Measurements from ENCODE around the gene ITGA5.
A peak's percentile ranks its signal among the peaks of the same experiment; 100 is the strongest.
"Not testable (repeated sequence)": the region's sequence is repeated elsewhere in the genome, so short reads cannot be mapped to it uniquely, and the experiment has no call there.

Gene ITGA5

GRCh38 chr12:54357506-54358190, 61.4 kb downstream of the ITGA5 start:
- peak overlapping the region; percentile 98 for H2AK5ac ChIP-seq (ENCODE audit: low read length)
- WGBS (ENCODE audit: extremely low coverage, insufficient coverage, low lambda C conversion rate) = no CpG with 5 or more reads among the region's 2 CpGs
- H3K4me1 ChIP-seq (ENCODE audit: control insufficient read depth, low read depth, low read length) = peaks cover 25% of the 10 kb centered on the region
- no peak overlapping the region for H4K5ac ChIP-seq (ENCODE audit: low read length)
- H2BK120ac ChIP-seq (ENCODE audit: low read depth, low read length) = peak overlapping the region; percentile 49
- H3K9ac ChIP-seq (ENCODE audit: low read length) = peak overlapping the region; percentile 97
- no peak overlapping the region for H4K8ac ChIP-seq (ENCODE audit: low read depth, low read length)
- peak overlapping the region; percentile 93 for H3K27ac ChIP-seq (ENCODE audit: low read depth, low read length)
- H3K4me3 ChIP-seq (ENCODE audit: low read length) = no peak overlapping the region
- H2BK5ac ChIP-seq (ENCODE audit: low read length) = peak overlapping the region; percentile 77
- H3K27me3 ChIP-seq (ENCODE audit: insufficient read depth, low read length, poor library complexity) = no peaks in the 10 kb centered on the region
- H3K79me2 ChIP-seq (ENCODE audit: control insufficient read depth, insufficient read depth, low read length) = no peaks in the 10 kb centered on the region
- H3K23ac ChIP-seq (ENCODE audit: low read length) = peak overlapping the region; percentile 48
- DNase-seq = peak; percentile 60
- H3K4ac ChIP-seq (ENCODE audit: low read depth, low read length) = peak overlapping the region; percentile 82
- H3K18ac ChIP-seq (ENCODE audit: low read length) = peak overlapping the region; percentile 62
- H2BK15ac ChIP-seq (replicated peaks; ENCODE audit: low read depth) = no peak overlapping the region
- no peaks in the 10 kb centered on the region for H3K79me1 ChIP-seq (ENCODE audit: low read length)
- no peaks in the 10 kb centered on the region for H3K36me3 ChIP-seq (ENCODE audit: control insufficient read depth, insufficient read depth, low read length)
- peak overlapping the region; percentile 28 for H3K4me2 ChIP-seq (ENCODE audit: low read length)
- H3K56ac ChIP-seq (ENCODE audit: low read length) = peak overlapping the region; percentile 100

- H3K56ac ChIP-seq (ENCODE audit: low read length) = peak overlapping the region; percentile 100
- no peak overlapping the region for H4K8ac ChIP-seq (ENCODE audit: low read depth, low read length)
- no peak overlapping the region for H3K23ac ChIP-seq (ENCODE audit: low read length)
- H3K4me1 ChIP-seq (ENCODE audit: control insufficient read depth, low read depth, low read length) = peaks cover 29% of the 10 kb centered on the region
- peak overlapping the region; percentile 77 for H2BK5ac ChIP-seq (ENCODE audit: low read length)
- no peaks in the 10 kb centered on the region for H3K79me2 ChIP-seq (ENCODE audit: control insufficient read depth, insufficient read depth, low read length)
- H3K4ac ChIP-seq (ENCODE audit: low read depth, low read length) = no peak overlapping the region
- peak overlapping the region; percentile 49 for H2BK120ac ChIP-seq (ENCODE audit: low read depth, low read length)
- peak overlapping the region; percentile 98 for H2AK5ac ChIP-seq (ENCODE audit: low read length)
- H2BK15ac ChIP-seq (replicated peaks; ENCODE audit: low read depth) = no peak overlapping the region
- peak overlapping the region; percentile 93 for H3K27ac ChIP-seq (ENCODE audit: low read depth, low read length)
- H3K4me2 ChIP-seq (ENCODE audit: low read length) = no peak overlapping the region
- peak; percentile 60 for DNase-seq
- H3K36me3 ChIP-seq (ENCODE audit: control insufficient read depth, insufficient read depth, low read length) = no peaks in the 10 kb centered on the region
- no peak overlapping the region for H3K4me3 ChIP-seq (ENCODE audit: low read length)
- peak overlapping the region; percentile 3 for H3K18ac ChIP-seq (ENCODE audit: low read length)
- no CpG with 5 or more reads among the region's 4 CpGs for WGBS (ENCODE audit: extremely low coverage, insufficient coverage, low lambda C conversion rate)
- peak overlapping the region; percentile 97 for H3K9ac ChIP-seq (ENCODE audit: low read length)
- H4K5ac ChIP-seq (ENCODE audit: low read length) = no peak overlapping the region
- H3K27me3 ChIP-seq (ENCODE audit: insufficient read depth, low read length, poor library complexity) = no peaks in the 10 kb centered on the region
- H3K79me1 ChIP-seq (ENCODE audit: low read length) = no peaks in the 10 kb centered on the region
Measured at GRCh38 chr12:54356951-54357356, 62.1 kb downstream of the ITGA5 start.

- peaks cover 36% of the 10 kb centered on the region for H3K4me1 ChIP-seq (ENCODE audit: control insufficient read depth, low read depth, low read length)
- peak overlapping the region; percentile 37 for H3K27ac ChIP-seq (ENCODE audit: low read depth, low read length)
Measured at GRCh38 chr12:54356228-54356627, 62.8 kb downstream of the ITGA5 start.

GRCh38 chr12:54355104-54355815, 63.8 kb downstream of the ITGA5 start:
- H2BK5ac ChIP-seq (ENCODE audit: low read length) = peak overlapping the region; percentile 38
- no peaks in the 10 kb centered on the region for H3K79me2 ChIP-seq (ENCODE audit: control insufficient read depth, insufficient read depth, low read length)
- H3K18ac ChIP-seq (ENCODE audit: low read length) = no peak overlapping the region
- no peak overlapping the region for H3K4me3 ChIP-seq (ENCODE audit: low read length)
- whole genome bisulfite sequencing (ENCODE audit: extremely low coverage, insufficient coverage, low lambda C conversion rate) = no CpG with 5 or more reads among the region's 6 CpGs
- H3K36me3 ChIP-seq (ENCODE audit: control insufficient read depth, insufficient read depth, low read length) = peaks cover under 1% of the 10 kb centered on the region
- H3K4me1 ChIP-seq (ENCODE audit: control insufficient read depth, low read depth, low read length) = peaks cover 36% of the 10 kb centered on the region
- DNase-seq = peak; percentile 63
- no peak overlapping the region for H4K8ac ChIP-seq (ENCODE audit: low read depth, low read length)
- H3K27ac ChIP-seq (ENCODE audit: low read depth, low read length) = peak overlapping the region; percentile 37
- no peak overlapping the region for H3K4ac ChIP-seq (ENCODE audit: low read depth, low read length)
- no peak overlapping the region for H2AK5ac ChIP-seq (ENCODE audit: low read length)
- H3K27me3 ChIP-seq (ENCODE audit: insufficient read depth, low read length, poor library complexity) = no peaks in the 10 kb centered on the region
- peak overlapping the region; percentile 72 for H3K56ac ChIP-seq (ENCODE audit: low read length)
- peak overlapping the region; percentile 14 for H3K9ac ChIP-seq (ENCODE audit: low read length)
- no peak overlapping the region for H2BK15ac ChIP-seq (replicated peaks; ENCODE audit: low read depth)
- no peak overlapping the region for H3K4me2 ChIP-seq (ENCODE audit: low read length)
- no peak overlapping the region for H3K23ac ChIP-seq (ENCODE audit: low read length)
- no peak overlapping the region for H2BK120ac ChIP-seq (ENCODE audit: low read depth, low read length)
- no peak overlapping the region for H4K5ac ChIP-seq (ENCODE audit: low read length)
- no peaks in the 10 kb centered on the region for H3K79me1 ChIP-seq (ENCODE audit: low read length)

More at GRCh38 chr12:54356228-54356627, 62.8 kb downstream of the ITGA5 start:
- no peaks in the 10 kb centered on the region for H3K27me3 ChIP-seq (ENCODE audit: insufficient read depth, low read length, poor library complexity)
- H2AK5ac ChIP-seq (ENCODE audit: low read length) = no peak overlapping the region
- DNase-seq = no peak
- no peaks in the 10 kb centered on the region for H3K36me3 ChIP-seq (ENCODE audit: control insufficient read depth, insufficient read depth, low read length)
- H4K5ac ChIP-seq (ENCODE audit: low read length) = no peak overlapping the region
- peak overlapping the region; percentile 54 for H2BK120ac ChIP-seq (ENCODE audit: low read depth, low read length)
- no peak overlapping the region for H4K8ac ChIP-seq (ENCODE audit: low read depth, low read length)
- no peak overlapping the region for H3K4ac ChIP-seq (ENCODE audit: low read depth, low read length)
- H3K9ac ChIP-seq (ENCODE audit: low read length) = peak overlapping the region; percentile 97
- H3K79me2 ChIP-seq (ENCODE audit: control insufficient read depth, insufficient read depth, low read length) = no peaks in the 10 kb centered on the region
- peak overlapping the region; percentile 37 for H2BK15ac ChIP-seq (replicated peaks; ENCODE audit: low read depth)
- whole genome bisulfite sequencing (ENCODE audit: extremely low coverage, insufficient coverage, low lambda C conversion rate) = no CpG with 5 or more reads among the region's 3 CpGs
- H3K4me2 ChIP-seq (ENCODE audit: low read length) = no peak overlapping the region
- peak overlapping the region; percentile 68 for H3K56ac ChIP-seq (ENCODE audit: low read length)
- H3K4me3 ChIP-seq (ENCODE audit: low read length) = no peak overlapping the region
- no peak overlapping the region for H3K23ac ChIP-seq (ENCODE audit: low read length)
- H2BK5ac ChIP-seq (ENCODE audit: low read length) = peak overlapping the region; percentile 5
- H3K18ac ChIP-seq (ENCODE audit: low read length) = peak overlapping the region; percentile 3
- H3K79me1 ChIP-seq (ENCODE audit: low read length) = no peaks in the 10 kb centered on the region

- H3K18ac ChIP-seq (ENCODE audit: low read length); H3K27ac ChIP-seq (ENCODE audit: low read depth, low read length): not testable (repeated sequence)
- WGBS (ENCODE audit: extremely low coverage, insufficient coverage, low lambda C conversion rate) = no CpG with 5 or more reads among the region's 7 CpGs
Measured at GRCh38 chr12:54354271-54354670, 64.8 kb downstream of the ITGA5 start.

More at GRCh38 chr12:54354271-54354670, 64.8 kb downstream of the ITGA5 start:
- H4K5ac ChIP-seq (ENCODE audit: low read length); H3K56ac ChIP-seq (ENCODE audit: low read length); H2AK5ac ChIP-seq (ENCODE audit: low read length); H4K8ac ChIP-seq (ENCODE audit: low read depth, low read length); H3K9ac ChIP-seq (ENCODE audit: low read length); H3K4me3 ChIP-seq (ENCODE audit: low read length); H3K23ac ChIP-seq (ENCODE audit: low read length); H2BK5ac ChIP-seq (ENCODE audit: low read length); H3K27me3 ChIP-seq (ENCODE audit: insufficient read depth, low read length, poor library complexity); H3K79me2 ChIP-seq (ENCODE audit: control insufficient read depth, insufficient read depth, low read length); H3K4me2 ChIP-seq (ENCODE audit: low read length); H2BK15ac ChIP-seq (replicated peaks; ENCODE audit: low read depth); H3K4ac ChIP-seq (ENCODE audit: low read depth, low read length); H2BK120ac ChIP-seq (ENCODE audit: low read depth, low read length); H3K36me3 ChIP-seq (ENCODE audit: control insufficient read depth, insufficient read depth, low read length); DNase-seq; H3K79me1 ChIP-seq (ENCODE audit: low read length): not testable (repeated sequence)
- H3K4me1 ChIP-seq (ENCODE audit: control insufficient read depth, low read depth, low read length) = peaks cover 36% of the 10 kb centered on the region
